Colonic mucosa (tissue), 4 donors: Measurements from ENCODE around the gene ZNF689. TPM values are rescaled to one million over a fixed set of nuclear protein-coding genes. Genes with fewer than 3 reads are reported as not detected.

Experiments
- DNase-seq: peaks from one replicate; pipeline ENCODE4 v3.0.0-alpha.2; 2020
- H3K27ac ChIP-seq: fragments of 200-600 bp; one replicate; pipeline ENCODE4 v1.8.0; 2021
- H3K27me3 ChIP-seq: fragments of 200-600 bp; one replicate; pipeline ENCODE4 v1.8.0; 2021
- H3K36me3 ChIP-seq: fragments of 200-600 bp; one replicate; pipeline ENCODE4 v1.8.0; 2021
- H3K4me1 ChIP-seq: fragments of 200-600 bp; one replicate; pipeline ENCODE4 v1.8.0; 2021; ENCODE audit warnings: mild to moderate bottlenecking
- H3K4me3 ChIP-seq: fragments of 200-600 bp; one replicate; pipeline ENCODE4 v1.8.0; 2021
- H3K9ac ChIP-seq, 2 donors: one replicate each; pipeline ENCODE4 v1.7.0; 2013; ENCODE audit warnings: control low read depth in 2 of 2, low read depth in 2 of 2, low read length in 2 of 2
- H3K9me3 ChIP-seq: fragments of 200-600 bp; one replicate; pipeline ENCODE4 v1.8.0; 2021
- CTCF ChIP-seq: fragments of 200-600 bp; IDR thresholded peaks from one replicate; pipeline ENCODE4 v1.8.0; 2022; ENCODE audit warnings: antibody characterized with exemption, mild to moderate bottlenecking
- intact Hi-C: fragments of 100-400 bp; cut with DNase I; formaldehyde crosslinking; loops from one replicate; pipeline ENCODE4 v1.14.1; 2022
- total RNA-seq, 2 donors: library from RNA; stranded (reverse); fragmentation: NEBNext Ultra II Directional in 1 of 2; extraction: Animal tissue kit (Norgen Biotek cat#: 25700) in 1 of 2; gene quantifications; one replicate each; pipeline ENCODE4 v1.2.1, GENCODE V29; 2021
- donor health status: healthy.
- donor health status: DM: no; HTN: no; CAD: no.
- donor health status: DM: no; HTN: no; CAD: no.

The ZNF689 gene
- total RNA-seq, 2 donors from 2014 or later: 6.8 to 7.0 TPM

DNA sequence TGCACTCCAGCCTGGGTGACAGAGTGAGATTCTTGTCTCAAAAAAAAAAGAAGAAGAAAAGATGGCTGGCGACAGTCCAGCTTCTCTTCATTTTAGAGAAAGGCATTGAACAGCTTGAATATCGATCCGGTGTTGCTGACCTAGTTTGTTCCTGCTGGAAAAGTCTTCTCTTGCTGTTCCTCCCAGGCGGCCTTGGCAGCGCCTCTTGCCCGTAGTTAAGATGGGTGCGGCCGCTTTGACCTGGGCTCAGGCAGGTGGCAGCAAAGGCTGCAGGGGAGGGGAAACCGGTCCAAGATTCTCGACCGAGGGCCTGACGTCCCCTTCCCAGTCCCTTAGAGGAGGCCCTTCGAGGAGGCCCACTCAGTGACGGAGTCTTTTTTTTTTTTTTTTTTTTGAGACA, 48.2 kb downstream of the ZNF689 start:
- DNase-seq: peak; percentile 66
- intact Hi-C loops: no loop called here
- Histone ChIP-seq H3K4me1 (peaks cover 5% of the 10 kb centered on the region), H3K36me3 (no peaks in the 10 kb centered on the region), H3K27me3 (no peaks in the 10 kb centered on the region), H3K9me3 (no peaks in the 10 kb centered on the region), H3K27ac (peak overlapping the region; percentile 67), H3K4me3 (peak overlapping the region; percentile 40), H3K9ac (peak overlapping the region; percentile 44 to 68)
- no peak for TF ChIP-seq CTCF

- Histone ChIP-seq H3K9me3 (no peaks in the 10 kb centered on the region), H3K27me3 (no peaks in the 10 kb centered on the region), H3K4me1 (peaks cover 11% of the 10 kb centered on the region), H3K27ac (peak overlapping the region; percentile 67), H3K36me3 (no peaks in the 10 kb centered on the region), H3K9ac (peak overlapping the region; percentile 44 to 68), H3K4me3 (peak overlapping the region; percentile 40)
- intact Hi-C loops: no loop called here
- no peak for TF ChIP-seq CTCF
- peak; percentile 53 for DNase-seq
These were observed 48.9 kb downstream of the ZNF689 start for GRCh38 chr16:30561089-30561816.

- H3K36me3 ChIP-seq: no peaks in the 10 kb centered on the region
- H3K27ac ChIP-seq: no peak overlapping the region
- DNase-seq: no peak
- H3K4me1 ChIP-seq: peaks cover 11% of the 10 kb centered on the region
- no peak overlapping the region for H3K4me3 ChIP-seq
- peak overlapping the region in 1 of 2 donors; percentile 12 for H3K9ac ChIP-seq
- no peak for TF ChIP-seq CTCF
- no peaks in the 10 kb centered on the region for H3K9me3 ChIP-seq
- intact Hi-C loops: no loop called here
- no peaks in the 10 kb centered on the region for H3K27me3 ChIP-seq
These were observed 50.5 kb downstream of the ZNF689 start for GRCh38 chr16:30559690-30560089.

- DNase-seq: no peak
- H3K4me3 ChIP-seq: peak overlapping the region; percentile 29
- H3K36me3 ChIP-seq: no peaks in the 10 kb centered on the region
- peaks cover 11% of the 10 kb centered on the region for H3K4me1 ChIP-seq
- H3K9ac ChIP-seq: peak overlapping the region in 1 of 2 donors; percentile 66
- peak overlapping the region; percentile 87 for H3K27ac ChIP-seq
- intact Hi-C loops: no loop called here
- no peaks in the 10 kb centered on the region for H3K27me3 ChIP-seq
- TF ChIP-seq CTCF: no peak
- no peaks in the 10 kb centered on the region for H3K9me3 ChIP-seq
These were observed 51.3 kb downstream of the ZNF689 start for GRCh38 chr16:30558789-30559377.

GRCh38 chr16:30557957-30558788, 52.0 kb downstream of the ZNF689 start, which contains the start of gene ZNF764:
Gene ZNF764 (minus strand): TSS chr16:30558374. CDS start chr16:30558182, 192 bp downstream.
- peak; percentile 99 for DNase-seq
- no peaks in the 10 kb centered on the region for H3K36me3 ChIP-seq
- H3K9me3 ChIP-seq: no peaks in the 10 kb centered on the region
- TF ChIP-seq CTCF: no peak
- H3K27me3 ChIP-seq: no peaks in the 10 kb centered on the region
- H3K4me1 ChIP-seq: peaks cover 11% of the 10 kb centered on the region
- intact Hi-C loops: no loop called here
- H3K27ac ChIP-seq: peak within 1 kb of the TSS; percentile 87
- H3K9ac ChIP-seq: peak within 1 kb of the TSS; percentile 91 to 98
- peak within 1 kb of the TSS; percentile 79 for H3K4me3 ChIP-seq
